ENCODE measurements around the gene PACS1.

DNA sequence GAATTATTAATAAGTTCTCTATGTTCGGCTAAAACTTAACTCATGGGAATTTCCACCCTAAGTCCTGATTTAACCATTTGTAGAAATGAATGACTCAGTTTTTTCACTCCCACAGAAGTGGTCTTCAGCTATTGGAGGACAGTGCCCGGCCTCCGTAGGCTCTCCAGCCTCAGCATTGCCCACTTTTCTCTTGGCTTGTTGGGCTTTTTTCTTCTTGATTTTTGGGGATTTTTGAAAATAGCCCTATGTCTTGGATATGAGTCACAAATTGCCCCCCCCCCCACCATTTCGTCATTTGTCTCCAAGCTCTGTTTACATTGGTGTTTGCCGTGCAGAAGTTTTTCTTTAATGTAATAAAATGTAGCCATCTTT is 66.7 kb downstream of the PACS1 start:
- TF ChIP-seq REST (IDR thresholded peaks at IDR 0.05; ENCODE audit: insufficient read depth in 1 of 2, low read depth in 2 of 2, low read length in 2 of 2) (no peak), POLR2AphosphoS5 (IDR thresholded peaks at IDR 0.05; ENCODE audit: low read depth, low read length) (no peak), TAF1 (IDR thresholded peaks at IDR 0.05; ENCODE audit: borderline replicate concordance, insufficient read depth, low read length) (no peak), SIN3A (IDR thresholded peaks at IDR 0.05; ENCODE audit: borderline replicate concordance, insufficient read depth, low read length) (no peak), FOXP2 (optimal IDR thresholded peaks at IDR 0.05; ENCODE audit: borderline replicate concordance, extremely low read depth, extremely low read length, insufficient read depth) (no peak)

All from PFSK-1 (cell line).